Activated T-cell treated with anti-CD3 and anti-CD28 coated beads for 4 hours (primary cell): ENCODE data around the gene SAMM50.
A peak's percentile ranks its signal among the peaks of the same experiment; 100 is the strongest.

Experiments
- DNase-seq: peaks from one replicate; pipeline ENCODE4 v3.0.0-alpha.2; 2020

The SAMM50 gene

DNA sequence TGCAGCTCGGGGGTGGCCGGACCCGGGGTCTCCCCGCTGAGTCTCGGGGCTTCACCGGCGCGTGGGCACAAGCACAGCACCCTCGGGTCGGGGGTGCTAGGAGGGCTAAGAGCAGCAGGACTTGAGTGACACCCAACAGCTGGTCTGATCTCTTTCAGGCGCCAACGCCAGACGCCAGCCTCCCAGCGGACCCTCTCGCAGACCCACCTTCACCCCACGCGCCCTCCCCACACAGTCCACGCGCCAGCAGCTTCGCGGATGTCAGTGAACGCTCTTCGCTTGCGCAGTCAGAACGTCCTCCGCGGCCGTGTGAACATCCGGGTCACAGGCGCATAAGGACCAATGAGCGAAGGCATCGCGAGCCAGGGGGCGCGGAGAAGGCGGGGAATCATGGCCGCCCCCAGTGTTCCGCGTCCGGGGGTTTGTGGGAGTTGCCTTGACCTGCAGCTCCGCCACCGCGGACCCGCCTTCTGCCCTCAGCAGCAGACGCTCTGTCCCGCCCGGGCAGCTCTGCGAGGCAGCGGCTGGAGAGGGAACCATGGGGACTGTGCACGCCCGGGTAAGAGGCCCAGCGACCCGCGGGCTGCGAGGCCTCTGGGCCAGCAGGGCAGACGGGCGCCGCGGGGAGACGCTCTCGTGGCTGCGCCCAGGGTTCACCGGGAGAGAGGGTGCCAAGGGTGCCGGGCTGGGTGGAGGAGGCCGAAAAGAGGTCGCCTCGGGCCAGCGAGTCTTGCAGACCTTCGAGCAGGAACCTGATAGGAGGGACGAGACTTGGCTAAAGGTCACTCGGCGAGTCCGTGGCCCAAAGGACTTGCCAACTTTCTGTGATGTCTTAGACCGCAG lies at the start of gene SAMM50:
TSS of gene SAMM50 (plus strand) at position 403 of the 843 bp plus-strand sequence. CDS start at position 539, 136 bp downstream.
- DNase-seq, result peak; percentile 86

DNA sequence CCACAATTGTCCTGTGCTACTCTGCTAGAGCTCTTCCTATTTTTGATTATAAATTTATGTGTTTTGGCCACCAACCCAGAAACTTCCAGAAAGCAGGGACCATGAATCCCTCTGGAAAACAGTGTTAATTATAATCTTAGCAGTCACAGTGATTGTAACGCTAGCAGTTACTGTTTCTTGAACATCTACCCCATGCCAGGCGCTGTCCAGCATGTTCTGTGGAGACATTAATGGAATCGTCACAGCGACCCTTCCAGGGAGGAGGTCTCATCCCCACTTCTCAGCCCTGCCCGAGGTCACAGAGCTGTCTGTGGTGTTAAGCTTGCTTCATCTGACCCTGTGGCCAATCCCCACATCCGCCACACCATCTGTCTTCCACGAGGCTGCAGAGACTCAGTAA lies 49.6 kb upstream of the SAMM50 start:
- DNase-seq, result no peak

DNA sequence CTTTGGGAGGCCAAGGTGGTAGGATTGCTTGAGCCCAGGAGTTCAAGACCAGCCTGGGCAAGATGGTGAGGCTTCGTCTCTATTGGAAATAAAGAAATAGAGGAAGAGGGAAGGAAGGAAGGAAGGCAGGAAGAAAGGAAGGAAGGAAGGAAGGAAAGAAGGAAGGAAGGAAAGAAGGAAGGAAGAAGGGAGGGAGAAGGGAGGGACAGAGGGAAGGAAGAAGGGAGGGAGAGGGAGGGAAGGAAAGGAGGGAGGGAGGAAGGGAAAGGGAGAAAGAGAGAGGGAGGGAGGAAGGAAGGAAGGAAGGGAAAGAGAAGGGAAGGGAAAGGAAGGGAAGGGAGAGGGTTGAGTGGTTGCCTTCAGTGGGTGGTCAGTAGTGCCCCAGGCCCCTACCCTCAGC lies 45.5 kb upstream of the SAMM50 start:
- no peak for DNase-seq

DNA sequence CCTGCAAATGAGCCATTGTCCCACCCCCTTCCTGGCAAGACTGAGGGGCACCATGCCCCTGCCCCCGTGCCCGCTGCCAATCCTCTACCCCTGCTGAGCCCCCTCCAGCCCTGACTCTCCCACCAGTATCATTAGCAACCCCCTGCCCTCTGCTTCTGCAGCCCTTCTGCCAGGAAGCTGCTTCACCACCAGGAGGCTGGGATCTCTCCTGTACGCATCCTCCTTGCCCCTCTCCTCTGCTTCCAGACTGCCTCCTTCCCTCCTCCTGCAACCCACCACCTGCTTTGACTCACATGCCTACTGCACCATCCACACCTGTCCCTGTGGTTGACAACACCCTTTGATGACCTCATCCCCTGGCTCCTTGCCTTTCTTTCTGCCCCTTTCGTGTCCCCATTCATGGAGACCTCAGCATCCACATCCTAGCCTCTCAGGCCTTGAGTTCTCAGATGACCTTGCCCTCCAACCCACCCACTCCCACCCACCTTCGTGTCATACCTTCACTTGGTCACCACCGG lies 45.0 kb upstream of the SAMM50 start:
- DNase-seq, result no peak

DNA sequence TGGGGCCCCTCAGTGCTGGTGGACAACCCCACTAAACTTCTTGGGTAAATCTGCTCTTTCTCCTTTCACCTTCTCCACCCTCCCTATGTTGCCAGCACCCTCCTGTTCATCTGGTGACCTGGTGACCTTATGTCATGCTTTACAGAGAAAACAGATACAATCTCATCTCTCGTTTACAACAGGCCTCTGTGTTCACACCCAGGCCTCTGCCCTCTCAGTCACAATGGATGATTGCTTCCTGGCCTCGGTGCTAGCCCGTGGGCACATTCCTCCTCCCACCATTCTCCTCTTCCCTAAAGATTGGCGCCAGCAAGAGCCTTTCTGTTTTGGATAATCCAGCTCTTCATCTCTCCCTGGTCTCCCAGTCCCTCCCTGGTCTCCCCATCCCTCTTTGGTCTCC lies 43.9 kb upstream of the SAMM50 start:
- DNase-seq, result no peak

DNA sequence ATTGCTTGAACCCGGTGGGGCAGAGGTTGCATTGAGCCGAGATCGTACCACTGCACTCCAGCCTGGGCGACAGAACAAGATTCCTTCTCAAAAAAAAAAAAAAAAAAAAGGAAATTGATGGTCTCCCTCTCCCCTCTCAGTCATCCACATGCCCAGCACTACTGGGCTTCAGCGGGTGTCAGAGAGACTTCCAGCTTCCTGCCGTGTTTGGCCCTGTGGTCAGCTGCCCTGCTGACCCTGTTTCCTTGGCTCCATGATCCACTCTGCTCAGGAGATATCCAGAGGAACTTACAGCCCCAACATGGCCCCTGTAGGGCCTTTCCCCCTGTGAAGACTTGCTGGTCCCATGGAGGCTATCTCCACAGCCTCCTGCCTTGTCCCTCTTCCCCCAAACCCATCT lies 37.7 kb upstream of the SAMM50 start:
- DNase-seq, result no peak

DNA sequence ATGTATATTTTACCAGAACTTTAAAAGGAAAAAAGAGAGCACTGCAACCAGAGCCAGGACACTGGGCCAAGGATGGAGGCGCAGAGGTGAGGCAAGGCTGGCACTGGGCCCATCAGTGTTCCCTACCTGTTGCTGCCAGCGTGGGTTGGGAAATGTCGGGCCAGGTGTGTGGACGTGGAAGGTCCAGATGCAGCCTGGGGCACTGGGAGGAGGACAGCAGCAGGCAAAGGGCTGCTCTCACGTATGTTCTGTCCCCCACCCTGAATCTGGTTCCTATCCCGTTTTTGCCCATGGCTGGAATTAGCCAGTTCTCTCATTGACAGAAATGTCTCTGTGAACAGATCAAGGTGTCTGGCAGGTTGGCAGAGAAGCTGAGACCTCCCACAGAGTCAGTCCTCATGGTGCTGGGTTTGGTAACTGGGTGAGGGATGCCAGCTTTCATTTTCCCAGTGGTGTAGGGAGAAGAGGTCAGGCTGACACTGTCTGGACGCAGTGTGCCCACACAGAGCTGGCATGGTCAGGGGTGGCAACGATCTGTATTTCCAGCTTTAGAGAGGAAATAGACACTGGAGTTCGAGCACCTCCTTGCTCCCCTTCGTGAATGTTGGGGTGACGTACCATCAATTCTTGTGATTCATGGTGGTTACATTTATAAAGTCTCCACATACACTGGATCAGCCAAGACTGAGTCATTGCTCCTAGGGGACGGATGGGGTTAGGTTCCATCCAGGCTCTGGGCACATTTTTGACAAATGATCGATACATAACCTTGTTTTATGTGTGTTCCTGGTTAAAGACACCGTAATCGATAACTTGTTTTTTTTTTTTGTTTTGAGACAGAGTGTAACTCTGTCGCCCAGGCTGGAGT lies 35.9 kb upstream of the SAMM50 start:
- DNase-seq, result no peak

DNA sequence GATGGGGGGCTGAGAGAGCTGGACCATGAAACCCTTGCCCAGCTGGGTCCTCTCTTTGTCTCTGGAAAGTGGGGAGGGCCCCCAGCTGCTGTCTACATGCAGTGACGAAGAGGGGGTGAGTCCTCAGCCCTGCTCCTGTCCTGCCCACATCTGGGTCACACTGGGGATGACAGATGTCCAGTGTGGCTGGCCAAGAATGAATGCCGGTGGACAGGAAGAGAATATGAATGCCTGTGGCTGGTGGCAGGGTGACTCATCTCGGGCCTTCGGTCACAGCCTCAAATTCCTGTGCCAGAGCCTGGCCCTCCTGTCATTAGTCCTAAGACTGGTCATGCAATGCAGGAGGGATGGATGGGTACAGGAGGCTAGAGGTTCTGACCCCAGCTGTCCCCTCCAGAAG lies 33.9 kb upstream of the SAMM50 start:
- no peak for DNase-seq

DNA sequence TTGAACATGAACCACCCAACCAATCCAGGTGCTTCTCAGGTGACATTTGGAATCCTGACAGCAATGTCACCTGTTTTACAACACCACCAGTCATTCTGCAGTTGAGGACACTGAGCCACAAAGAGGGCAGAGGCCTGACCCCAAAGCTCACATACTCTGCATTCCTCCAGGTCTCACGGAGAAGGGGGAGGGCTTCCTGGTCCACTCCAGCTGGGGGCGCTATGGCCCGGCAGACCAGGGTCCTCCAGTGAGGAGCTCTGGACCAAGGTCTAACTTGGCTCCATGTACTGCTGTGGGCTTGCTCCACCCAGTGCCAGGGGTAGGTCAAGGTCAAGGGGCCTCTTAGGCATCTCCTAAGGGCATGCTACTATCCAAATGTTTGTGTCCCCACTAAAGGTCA lies 33.1 kb upstream of the SAMM50 start:
- DNase-seq, result no peak

DNA sequence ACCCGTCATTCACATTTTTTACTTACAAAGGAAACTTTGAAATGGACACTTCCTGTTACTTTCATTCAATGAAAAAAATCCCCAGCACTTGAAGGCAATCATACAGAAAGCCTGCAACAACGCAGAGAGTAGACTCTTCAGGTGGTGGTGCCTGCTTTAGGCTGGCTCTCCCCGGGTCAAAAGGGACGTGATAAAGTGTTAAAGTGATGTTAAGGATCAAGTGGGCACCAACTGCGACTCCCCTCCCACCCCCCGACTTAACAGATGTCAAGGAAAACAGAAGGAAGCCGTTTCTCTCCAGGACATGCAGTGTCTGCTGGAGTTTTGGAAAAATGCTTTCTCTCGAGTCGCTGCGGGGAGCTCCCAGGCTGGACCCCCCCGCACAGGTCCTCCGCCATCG lies 32.1 kb upstream of the SAMM50 start:
- no peak for DNase-seq

DNA sequence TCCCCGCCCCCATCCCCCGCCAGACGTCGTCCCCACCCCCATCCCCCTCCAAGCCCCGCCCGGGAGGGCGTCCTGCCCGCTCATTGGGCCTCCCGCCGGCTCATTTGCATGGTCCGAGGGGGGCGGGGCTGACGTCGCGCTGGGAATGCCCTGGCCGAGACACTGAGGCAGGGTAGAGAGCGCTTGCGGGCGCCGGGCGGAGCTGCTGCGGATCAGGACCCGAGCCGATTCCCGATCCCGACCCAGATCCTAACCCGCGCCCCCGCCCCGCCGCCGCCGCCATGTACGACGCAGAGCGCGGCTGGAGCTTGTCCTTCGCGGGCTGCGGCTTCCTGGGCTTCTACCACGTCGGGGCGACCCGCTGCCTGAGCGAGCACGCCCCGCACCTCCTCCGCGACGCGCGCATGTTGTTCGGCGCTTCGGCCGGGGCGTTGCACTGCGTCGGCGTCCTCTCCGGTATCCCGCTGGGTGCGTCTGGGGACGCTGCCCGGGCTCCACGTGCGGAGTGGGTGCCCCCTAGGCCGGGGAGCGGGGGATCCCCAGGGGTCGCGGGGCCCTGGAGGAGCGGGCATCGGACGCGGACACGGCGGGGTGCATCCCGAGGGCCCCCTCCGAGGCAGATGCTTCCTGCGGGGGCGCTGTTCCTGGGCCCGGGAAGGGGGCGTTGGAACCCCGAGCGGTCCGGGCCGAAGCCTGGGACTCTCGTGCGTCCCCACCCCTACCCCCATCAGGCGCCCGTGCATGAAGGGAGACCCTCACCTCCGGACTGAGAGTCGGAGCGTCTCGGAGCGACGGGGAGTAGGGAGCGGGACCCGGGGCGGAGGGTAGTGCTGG lies 31.4 kb upstream of the SAMM50 start, which contains the start of gene PNPLA3:
TSS of gene PNPLA3 (plus strand) at position 175 of the 834 bp plus-strand sequence. CDS start at position 282, 107 bp downstream.
- DNase-seq, result peak; percentile 73

DNA sequence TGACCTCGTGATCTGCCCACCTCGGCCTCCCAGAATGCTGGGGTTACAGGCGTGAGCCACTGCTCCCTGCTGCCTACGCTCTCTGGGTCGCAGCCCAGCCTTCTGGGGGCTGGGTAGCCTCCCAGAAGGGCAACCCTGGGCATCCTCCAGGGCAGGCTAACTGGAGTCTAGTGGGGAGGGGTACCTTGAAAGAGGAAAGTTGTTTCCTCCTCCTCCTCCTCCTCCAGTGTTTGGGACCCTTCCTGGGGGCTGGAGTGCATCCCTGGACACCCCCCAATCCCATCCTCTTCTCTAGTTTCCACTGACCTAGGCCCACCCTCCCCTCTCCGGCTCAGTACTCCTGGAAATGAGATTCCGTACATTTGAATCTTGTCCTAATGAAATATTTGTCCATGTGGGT lies 30.4 kb upstream of the SAMM50 start:
- DNase-seq, result no peak

DNA sequence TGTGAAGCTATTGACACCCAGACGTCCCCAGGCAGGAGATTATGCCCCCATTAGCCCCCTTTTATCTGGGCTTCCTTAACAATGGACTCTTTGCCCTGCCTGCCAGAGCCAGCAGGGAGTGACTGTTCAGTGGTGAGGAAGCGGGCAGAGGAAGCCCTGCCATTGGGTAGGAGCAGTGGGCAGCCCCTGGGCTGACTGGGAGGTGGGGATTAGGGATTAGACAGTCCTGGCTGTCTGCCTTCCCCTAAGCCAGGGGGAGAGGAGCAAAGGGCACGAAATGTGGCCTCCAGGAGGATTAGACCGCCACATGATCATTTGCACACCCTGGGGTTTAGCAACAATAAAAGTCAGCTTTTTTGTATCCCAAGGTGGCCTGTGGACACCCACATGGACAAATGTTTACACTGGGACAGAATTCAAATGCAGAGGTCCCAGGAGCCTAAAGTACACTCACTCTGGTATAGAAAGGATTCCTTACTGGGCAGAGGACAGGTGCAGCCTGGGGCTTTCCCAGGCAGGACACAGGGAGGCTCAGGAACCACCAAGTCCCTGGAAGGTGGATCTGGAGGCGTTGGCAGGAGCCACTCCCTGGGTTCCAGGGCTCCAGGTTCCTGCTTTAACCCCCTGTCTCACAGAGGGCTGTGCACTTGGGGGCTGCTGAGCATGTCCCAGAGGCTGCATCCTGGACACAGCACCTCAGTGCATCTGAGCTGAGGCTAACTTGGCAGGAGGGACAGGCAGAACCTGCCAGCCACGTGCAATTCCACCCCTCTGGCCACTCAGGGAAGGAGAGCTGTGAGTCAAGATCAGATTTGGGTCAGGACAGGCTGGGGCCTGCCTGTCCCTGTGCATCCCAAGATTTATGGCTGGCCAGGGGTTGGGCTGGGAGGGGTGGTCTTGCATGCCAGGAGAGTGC lies 29.6 kb upstream of the SAMM50 start:
- DNase-seq, result no peak

DNA sequence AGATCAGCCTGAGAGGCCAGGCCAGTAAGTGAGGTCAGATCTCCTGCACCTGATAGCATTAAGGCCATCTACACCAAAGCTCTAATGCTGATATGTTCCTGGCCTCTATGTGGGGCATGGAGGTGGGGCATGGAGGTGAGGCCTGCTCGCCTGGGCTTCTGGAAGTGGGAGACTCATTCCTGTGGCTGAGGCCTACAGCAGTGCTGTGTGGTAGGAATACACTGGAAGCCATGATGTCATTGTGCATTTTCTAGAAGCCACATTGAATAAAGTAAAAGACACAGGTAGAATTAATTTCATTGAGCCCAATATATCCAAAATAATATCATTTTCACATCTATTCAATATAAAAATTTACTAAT lies 28.9 kb upstream of the SAMM50 start:
- DNase-seq, result no peak

DNA sequence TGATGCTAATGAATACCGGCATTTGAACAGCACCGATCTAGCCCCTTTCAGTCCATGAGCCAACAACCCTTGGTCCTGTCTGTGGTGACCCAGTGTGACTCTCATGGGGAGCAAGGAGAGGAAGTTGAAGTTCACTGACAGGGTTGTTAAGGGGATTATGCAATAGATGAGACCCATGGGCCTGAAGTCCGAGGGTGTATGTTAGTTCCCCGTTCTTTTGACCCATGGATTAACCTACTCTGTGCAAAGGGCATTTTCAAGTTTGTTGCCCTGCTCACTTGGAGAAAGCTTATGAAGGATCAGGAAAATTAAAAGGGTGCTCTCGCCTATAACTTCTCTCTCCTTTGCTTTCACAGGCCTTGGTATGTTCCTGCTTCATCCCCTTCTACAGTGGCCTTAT lies 26.8 kb upstream of the SAMM50 start:
- DNase-seq, result no peak

DNA sequence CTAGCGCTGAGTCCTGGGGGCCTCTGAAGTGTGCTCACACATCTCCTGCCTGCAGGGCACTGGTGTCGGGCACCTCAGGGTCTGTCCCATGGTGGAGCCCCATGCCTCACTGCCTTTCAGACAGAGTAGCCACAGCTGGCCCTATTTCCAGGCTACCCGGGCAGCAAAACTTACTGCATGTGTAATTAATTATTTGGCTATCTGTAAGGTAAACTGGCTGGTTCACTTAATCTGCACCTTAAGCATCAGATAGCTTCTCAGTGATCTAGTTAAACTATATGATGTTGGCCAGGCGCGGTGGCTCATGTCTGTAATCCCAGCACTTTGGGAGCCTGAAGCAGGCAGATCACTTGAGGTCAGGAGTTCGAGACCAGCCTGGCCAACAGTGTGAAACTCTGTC lies 26.3 kb upstream of the SAMM50 start:
- no peak for DNase-seq

DNA sequence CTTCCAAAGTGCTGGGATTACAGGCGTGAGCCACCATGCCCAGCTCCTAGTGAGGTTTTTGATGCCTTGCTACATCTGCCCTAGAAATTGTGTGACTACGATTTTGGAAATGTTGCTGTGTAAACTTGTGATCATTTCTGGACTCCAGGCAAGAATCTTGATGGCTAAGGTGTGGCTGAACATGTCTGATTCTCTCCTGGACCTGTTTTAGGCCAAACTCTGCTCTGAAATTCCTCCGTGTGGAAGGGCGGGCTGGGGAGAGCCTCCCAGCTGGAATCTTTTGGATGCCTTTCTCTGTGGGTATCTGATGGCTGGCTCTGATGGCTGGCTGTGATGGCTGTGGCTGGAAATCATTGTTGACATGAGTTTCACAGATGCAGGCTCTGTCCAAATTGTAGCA lies 23.5 kb upstream of the SAMM50 start:
- DNase-seq, result no peak

DNA sequence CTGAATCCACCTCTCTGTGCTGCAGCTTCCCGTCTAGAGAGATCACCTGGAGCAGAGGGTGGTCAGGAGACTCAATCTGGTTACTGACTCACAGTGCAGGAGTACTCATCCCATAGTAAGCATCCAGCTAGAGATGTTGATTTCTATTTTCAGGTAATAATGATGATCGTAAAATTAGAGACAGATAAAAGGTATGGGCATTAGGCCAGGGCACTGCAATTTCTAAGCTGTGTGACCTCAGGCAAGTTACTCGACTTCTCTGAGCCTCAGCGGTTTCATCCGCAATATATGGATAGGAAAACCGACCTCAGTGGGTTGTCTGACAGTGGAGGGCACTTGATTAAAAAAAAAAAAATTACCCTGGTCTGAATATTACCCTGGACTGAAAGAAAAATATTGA lies 13.8 kb upstream of the SAMM50 start:
- no peak for DNase-seq

DNA sequence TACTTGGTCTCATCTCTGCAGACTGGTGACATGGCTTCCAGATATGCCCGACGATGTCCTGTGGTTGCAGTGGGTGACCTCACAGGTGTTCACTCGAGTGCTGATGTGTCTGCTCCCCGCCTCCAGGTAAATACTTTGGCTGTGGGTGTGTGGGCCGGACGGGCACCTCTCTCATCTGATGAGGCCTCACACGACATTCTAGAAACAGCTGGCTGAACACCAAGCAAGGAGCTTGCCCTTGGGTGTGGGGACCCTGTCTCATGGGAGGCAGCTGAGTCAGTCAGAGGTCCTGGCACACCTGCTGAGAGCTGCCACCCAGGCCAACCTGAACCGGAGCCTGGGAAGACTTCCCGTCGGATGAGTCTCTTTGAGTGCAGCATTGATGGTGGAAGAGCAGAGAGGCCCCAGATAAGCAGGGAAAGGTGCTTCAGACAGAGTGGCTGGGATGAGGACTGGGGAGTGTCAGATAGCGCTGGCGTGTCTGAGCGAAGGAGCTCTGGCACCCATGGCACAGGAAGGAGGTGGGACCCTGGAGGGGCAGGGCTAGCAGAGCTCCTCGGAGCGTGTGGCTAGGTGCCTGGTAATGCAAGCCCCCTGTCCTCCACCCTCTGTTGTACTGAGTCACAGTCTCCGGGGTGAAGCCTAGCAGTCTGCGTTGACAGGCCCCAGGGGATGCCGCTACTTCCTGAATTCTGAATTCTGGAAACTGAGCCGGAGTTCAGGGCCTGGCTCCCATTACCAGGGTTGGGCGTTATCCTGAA lies 10.4 kb upstream of the SAMM50 start:
- no peak for DNase-seq

DNA sequence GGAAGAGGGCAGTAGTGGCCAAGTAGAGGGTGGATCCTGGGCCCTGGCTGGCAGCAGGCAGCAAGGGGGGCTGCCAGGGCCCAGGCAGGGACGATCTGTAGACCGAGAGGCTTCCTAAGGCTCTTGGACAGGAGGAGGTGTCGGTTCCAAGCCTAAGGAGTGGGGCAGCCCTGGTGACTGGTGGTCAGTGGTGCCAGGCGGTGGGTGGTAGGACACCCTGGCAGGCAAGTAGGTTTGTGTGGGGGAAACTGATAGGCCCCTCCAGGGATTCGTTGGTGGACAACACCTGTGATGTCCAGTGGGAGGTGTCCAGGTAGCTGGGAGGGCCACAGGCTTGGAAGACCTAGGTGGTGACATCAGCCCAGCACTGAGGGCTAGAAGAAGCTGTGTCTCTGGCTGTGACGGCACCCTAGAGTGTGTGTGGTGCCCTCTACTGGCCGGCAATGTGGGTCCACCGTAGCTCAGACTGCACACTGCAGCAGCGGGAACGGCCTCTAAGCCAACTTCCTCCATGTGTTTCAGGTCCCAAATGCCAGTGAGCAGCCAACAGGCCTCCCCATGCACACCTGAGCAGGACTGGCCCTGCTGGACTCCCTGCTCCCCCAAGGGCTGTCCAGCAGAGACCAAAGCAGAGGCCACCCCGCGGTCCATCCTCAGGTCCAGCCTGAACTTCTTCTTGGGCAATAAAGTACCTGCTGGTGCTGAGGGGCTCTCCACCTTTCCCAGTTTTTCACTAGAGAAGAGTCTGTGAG lies 9.4 kb upstream of the SAMM50 start:
- DNase-seq, result peak; percentile 53

DNA sequence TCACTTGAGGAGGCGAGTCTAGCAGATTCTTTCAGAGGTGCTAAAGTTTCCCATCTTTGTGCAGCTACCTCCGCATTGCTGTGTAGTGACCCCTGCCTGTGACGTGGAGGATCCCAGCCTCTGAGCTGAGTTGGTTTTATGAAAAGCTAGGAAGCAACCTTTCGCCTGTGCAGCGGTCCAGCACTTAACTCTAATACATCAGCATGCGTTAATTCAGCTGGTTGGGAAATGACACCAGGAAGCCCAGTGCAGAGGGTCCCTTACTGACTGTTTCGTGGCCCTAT lies 8.9 kb upstream of the SAMM50 start:
- DNase-seq, result no peak
